ENCODE measurements around the gene DCST2. TPM values are rescaled to one million over a fixed set of nuclear protein-coding genes. Genes with fewer than 3 reads are reported as not detected.

DCST2 gene
- not detected in 2 replicates for total RNA-seq (2014; rRNA removed; shearing (Covaris generic); ENCODE audit: low replicate concordance)

DNA sequence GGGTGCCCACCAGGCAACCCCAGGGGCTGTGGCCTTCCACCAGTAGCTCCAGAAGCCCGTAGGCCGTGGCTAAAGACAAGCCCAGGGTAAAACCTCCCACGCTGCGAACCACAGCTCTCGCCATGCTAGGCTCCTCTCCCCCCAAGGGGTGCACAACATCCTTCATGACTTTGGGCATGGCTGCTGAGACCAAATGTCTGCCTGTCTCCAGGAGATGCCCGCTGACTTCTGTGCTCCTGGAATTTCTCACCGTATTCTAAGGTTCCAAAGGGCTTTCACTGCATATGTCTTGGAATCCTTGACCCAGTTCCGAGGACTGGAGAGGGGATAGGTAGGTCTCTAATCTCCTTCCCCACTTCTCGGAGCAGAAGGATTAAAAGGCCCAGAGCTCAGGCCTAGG, at the start of gene DCST2, which contains the start of gene DCST1:
TSS of gene DCST2 (minus strand) at position 258 of the 400 bp plus-strand sequence. CDS start at position 178, 80 bp downstream.
TSS of gene DCST1 (plus strand) at position 301 of the 400 bp plus-strand sequence. CDS start 213 bp downstream, outside the sequence.
- Histone ChIP-seq H3K4me3 (no peak within 1 kb of the TSS), H3K9me3 (no peaks in the 10 kb centered on the region), H3K27me3 (no peaks in the 10 kb centered on the region), H3K36me3 (no peaks in the 10 kb centered on the region)
- DNase-seq: no peak

DNA sequence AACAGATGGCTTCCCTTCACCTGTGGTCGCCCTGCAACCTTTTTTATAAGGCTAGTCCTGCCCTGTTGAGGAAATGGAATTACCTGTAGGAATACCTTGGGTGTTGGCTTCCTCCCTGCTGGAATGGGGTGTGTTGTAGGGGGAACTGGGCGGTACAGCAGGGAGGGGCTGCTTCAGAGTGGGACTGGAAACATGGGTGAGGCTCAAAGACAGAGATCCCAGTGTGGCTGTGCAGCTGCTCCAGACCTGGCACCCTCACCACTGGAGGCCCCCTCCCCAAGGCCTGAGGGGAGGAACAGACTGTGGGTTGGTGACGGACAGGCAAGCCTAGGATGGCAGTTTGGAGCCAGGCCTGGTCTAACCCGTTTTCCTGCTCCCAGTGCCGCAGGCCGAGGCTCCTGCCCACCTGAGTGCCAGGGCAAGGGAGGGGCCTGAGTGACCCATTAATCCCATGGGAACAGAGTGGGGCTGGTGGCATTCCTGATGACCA, 49.5 kb upstream of the DCST2 start:
- DNase-seq: no peak
- no peaks in the 10 kb centered on the region for H3K36me3 ChIP-seq
- peaks cover 43% of the 10 kb centered on the region for H3K27me3 ChIP-seq
- no peak overlapping the region for H3K4me3 ChIP-seq
- H3K9me3 ChIP-seq: no peaks in the 10 kb centered on the region

DNA sequence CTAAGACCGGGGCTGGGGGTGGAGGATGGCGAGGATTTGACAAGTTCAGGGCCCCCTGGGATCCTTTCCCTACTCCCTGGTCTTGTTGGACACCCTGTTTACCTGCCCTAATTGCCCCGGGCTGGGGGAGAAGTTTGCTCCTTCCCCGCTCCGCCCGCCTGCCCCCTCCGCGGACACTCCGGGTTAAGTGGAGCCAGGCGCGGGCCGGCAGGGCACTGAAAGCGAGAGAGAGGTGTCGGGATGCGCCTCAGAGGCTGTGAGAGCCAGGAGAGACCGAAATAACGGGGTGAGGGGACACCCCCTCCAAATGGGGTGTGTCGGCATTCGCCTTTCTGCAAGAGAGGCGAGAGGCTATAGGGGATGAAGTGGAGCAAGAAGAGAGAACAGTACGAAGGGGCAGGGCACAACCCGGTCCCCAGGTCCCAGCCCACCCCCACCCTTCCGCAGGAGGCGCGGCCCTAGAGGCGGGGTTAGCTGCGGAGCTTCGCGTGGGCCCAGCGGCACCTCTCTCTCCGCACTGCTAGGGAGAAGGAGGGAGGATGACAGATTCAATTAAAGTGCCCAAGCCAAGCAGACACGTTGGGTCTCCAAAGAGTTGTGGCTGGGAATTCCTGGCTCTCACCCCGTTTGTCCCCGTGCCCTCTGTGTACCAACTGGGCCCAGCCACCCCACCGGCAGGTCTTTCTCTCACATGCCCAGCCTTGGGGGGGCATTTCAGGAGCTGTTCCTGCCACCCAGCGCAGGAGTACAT, 48.9 kb upstream of the DCST2 start:
- Histone ChIP-seq H3K9me3 (no peaks in the 10 kb centered on the region), H3K36me3 (no peaks in the 10 kb centered on the region), H3K27me3 (peaks cover 43% of the 10 kb centered on the region), H3K4me3 (no peak overlapping the region)
- DNase-seq: no peak

DNA sequence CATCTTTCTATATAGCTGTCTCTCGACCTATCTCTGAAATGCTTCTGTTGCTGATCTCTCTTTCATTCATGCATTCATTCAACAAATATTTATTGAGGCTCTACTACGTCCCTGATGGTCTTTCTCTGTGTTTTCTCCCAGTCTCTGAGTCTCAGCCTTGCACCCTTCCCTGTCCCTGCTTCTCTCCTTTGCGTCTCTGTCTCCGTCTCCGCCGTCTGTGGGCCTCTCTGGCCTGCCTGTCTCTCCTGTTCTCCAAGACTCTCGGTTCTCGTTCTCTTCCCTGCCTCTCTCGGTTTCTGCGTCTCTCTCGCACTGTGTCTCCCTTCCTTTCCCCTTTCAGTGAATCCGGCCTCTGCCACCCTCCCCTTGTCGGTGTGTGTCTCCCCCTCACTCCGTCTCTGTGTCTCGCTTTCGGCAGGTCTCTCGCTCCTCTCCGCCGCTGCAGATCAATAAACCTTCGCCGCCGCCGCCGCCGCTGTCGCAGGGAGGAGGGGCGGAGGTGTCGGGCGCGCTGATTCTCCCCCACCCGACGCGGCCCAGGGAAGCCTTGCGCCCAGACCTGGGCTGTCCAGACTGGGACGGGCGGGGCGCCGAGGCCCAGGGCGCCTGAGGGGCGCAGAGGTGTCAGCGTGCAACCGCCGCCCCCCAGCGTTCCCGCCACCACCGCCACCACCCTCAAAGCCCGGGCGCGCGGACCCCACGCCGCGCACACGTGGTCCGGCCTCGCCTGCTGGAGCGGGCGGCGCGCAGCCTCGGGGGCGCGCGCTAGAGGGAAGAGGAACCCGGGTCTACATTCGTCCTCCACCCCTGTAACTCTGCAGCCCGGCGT, 48.1 kb upstream of the DCST2 start:
- no peaks in the 10 kb centered on the region for H3K9me3 ChIP-seq
- no peak for DNase-seq
- no peak overlapping the region for H3K4me3 ChIP-seq
- peaks cover 43% of the 10 kb centered on the region for H3K27me3 ChIP-seq
- H3K36me3 ChIP-seq: no peaks in the 10 kb centered on the region

DNA sequence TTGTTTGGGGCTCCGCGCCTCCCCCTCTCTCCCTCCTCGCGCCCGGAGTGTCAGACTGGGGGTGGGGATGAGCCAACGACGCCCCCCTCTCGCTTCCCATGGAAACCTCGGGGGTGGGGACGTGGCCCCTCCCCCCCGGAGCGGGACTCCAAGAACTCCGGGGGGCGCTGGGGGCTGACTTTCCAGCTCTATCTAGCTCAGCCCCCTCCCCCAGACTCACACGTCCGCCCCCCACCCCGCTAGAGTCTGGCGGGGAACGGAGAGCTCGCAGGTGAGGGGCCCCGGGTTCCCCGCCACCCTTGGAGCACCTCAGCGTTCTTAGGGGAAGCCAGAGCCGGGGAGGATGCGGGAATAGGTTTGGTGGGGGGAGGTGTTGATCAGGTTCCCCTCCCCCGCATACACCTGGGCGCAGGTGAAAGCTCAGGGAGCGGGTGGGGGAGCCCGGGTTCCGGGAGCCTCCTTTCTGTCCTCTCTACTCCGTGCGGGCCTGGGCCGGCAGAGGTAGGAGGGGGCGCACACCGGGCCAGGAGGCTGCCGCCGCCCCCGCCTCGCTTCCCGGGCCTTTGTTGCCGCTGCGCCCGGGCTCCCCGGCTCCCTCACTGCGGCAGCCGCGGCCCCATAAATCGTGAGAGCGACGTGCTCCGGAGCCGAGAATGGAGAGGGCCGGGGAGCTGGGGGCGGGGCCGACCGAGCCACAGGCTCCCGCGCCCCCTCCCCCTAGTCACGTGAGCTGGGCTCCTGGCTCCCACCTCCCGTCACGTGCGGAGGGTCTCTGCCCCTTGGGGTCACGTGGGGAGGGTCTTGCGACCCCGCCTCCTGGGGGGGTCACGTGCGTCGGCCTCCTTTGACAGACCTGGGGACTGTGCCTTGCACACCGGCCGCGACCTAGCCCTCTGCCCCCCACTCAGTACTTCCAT, 47.0 kb upstream of the DCST2 start:
- H3K27me3 ChIP-seq: peaks cover 43% of the 10 kb centered on the region
- H3K9me3 ChIP-seq: no peaks in the 10 kb centered on the region
- H3K36me3 ChIP-seq: no peaks in the 10 kb centered on the region
- DNase-seq: no peak
- H3K4me3 ChIP-seq: no peak overlapping the region

DNA sequence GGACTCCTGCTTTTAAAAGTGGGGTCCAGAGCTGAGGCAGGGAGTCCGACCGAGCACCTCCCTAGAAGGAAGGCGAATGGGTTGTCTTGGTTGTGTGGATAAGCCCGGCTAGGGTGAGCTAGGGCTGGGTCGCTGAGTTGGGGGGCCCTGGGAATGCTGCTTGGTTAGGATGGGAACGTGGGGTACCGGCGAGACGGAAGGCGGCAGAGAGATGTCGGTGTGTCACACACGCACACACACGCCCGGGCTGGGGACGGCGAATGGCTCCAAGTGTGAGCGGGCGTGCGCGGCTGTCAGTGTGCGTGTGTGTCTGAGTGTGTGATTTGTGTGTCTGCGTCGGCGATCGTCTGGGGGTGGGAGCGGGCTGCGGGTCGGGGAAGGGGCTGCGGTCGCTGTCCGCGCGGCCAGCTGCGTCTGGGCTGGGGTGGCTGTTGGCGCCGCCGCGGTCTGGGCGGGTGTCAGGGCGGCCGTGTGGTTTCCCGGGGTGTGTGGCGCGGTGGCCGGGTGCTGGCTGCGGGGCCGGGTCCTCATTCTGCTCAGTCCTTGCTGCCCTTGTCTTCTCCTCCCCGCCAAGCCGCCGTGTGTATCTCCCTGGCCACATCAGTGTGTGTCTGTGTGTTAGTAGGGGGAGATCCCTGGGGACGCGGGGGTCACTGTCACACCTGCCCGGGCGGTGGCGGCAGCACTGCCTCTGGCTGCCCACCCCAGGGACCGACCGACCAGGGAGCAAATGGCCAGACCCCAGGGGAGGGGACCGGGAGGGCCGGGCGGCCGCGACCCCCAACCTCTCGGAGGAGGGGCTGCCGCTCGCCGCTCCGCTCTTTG, 46.1 kb upstream of the DCST2 start:
- no peaks in the 10 kb centered on the region for H3K36me3 ChIP-seq
- peaks cover 43% of the 10 kb centered on the region for H3K27me3 ChIP-seq
- no peaks in the 10 kb centered on the region for H3K9me3 ChIP-seq
- DNase-seq: no peak
- no peak overlapping the region for H3K4me3 ChIP-seq

DNA sequence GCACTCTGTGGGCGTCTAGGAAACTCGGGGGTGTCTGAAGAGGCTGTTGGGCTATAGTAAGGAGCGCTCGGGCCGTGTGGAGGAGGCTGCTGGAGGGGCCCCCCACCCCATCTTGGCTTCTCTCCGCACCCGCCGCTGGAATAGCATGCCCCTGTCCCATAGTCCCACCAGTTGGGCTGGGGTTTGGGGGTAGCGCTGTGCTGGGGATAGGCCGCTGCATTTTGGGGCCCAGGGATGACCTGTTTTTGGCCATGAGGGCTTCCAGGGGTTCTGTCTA, 45.6 kb upstream of the DCST2 start:
- H3K36me3 ChIP-seq: no peaks in the 10 kb centered on the region
- H3K27me3 ChIP-seq: peaks cover 43% of the 10 kb centered on the region
- no peaks in the 10 kb centered on the region for H3K9me3 ChIP-seq
- H3K4me3 ChIP-seq: peak overlapping the region; percentile 35
- DNase-seq: no peak

DNA sequence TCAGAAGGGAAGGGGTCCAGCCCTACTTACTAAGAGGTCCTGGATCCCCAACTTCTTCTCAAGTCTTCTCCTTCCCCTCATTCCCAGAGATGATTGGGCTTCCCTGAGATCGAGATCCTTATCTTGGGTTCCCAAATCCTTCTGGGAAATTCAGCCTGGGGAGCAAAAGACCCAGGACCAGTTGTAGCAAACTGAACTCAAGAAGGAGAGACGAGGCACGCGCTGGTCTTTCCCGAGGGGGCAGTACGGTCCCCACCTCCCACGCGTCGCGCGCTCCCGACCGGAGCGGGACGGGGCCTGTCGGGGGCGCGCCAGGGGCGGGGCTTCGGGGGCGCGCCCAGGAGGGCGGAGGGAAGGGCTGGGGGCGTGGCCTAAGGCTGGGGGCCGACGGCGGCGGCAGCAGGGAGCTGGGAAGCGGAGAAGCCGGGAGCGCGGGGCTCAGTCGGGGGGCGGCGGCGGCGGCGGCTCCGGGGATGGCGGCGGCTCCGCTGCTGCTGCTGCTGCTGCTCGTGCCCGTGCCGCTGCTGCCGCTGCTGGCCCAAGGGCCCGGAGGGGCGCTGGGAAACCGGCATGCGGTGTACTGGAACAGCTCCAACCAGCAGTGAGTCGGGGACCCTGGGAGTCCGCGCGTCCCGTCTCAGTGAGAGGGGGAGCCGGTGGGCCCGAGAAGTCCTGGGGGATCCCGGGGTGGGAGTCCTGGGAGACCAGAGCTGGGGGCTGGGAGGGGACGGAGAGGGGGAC, 45.1 kb upstream of the DCST2 start, which contains the start of gene EFNA3:
TSS of gene EFNA3 (plus strand) at position 369 of the 741 bp plus-strand sequence. CDS start at position 474, 105 bp downstream.
- DNase-seq: peak; percentile 75
- Histone ChIP-seq H3K36me3 (no peaks in the 10 kb centered on the region), H3K27me3 (peaks cover 43% of the 10 kb centered on the region), H3K9me3 (no peaks in the 10 kb centered on the region), H3K4me3 (peak within 1 kb of the TSS; percentile 35)

DNA sequence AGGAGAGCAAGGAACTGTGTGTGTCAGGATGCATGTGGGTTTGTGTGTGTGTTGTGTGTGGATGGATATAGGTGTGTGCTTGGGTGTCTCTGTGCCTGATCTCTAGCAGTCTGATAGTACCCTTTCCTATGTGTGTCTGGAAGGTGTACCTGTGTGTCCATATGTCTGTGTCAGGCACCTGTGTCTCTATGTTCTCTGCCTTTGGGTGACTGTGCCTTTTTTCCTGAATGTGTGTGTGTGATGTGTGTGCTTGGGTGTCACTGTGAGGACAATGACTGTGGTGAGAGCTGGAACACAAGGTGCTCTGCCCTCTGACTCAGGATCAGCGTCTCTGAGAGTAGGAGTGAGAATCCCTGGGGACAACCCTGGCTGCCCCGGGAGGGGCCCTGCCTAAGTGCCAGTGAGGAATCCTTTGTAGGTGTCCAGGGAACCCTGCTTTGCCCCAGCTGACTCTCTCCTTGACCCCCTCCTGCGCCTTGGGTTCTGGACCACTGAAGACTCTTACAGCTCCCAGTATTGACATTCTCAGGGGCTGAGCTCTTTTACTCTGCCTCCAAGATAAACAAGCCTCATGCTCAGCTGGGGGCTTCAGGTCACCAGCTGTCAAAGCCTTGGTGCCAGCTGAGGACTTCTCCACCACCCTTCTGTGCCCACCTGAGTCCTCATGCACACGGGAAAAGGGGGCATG, 44.3 kb upstream of the DCST2 start:
- Histone ChIP-seq H3K36me3 (no peaks in the 10 kb centered on the region), H3K9me3 (no peaks in the 10 kb centered on the region), H3K27me3 (peaks cover 39% of the 10 kb centered on the region), H3K4me3 (peak overlapping the region; percentile 35)
- no peak for DNase-seq

DNA sequence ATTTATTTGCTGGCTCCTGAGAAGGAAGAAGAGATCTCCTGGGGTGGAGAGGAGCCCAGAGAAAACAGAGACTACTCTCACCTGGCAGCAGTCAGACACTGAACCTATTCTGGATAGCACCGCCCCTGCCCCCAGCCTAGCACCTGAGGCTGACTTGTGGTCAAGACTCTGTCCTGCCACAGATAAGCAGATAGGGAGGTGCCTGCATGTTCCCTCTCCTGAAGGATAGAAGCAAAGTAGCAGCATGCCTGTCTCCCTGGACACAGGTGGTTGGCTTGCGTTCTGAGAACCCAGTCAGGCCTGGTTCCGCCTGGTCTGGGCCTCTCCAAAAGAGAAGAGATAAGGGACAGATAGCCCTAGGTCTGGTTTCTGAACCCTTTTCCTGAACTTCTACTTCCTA, 43.8 kb upstream of the DCST2 start:
- Histone ChIP-seq H3K4me3 (no peak overlapping the region), H3K27me3 (peaks cover 35% of the 10 kb centered on the region), H3K36me3 (no peaks in the 10 kb centered on the region), H3K9me3 (no peaks in the 10 kb centered on the region)
- DNase-seq: no peak

DNA sequence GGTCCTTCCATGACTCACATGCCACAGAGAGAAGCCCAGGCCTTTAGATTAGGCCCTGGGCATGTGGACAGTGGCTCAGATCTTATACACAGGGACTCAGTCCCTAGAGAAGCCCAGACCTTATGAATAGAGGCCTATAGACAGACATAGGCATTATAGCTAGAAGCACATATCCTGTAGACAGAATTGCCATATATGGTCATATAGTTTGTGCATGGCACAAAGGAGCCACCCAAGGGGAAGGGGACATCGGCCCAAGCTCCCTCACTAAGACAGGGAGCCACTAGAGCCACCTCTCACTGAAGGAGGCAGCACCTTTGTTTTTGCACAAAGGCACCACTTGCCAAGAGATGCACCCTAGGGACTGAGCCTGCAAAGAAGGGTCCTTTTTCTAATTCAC, 42.8 kb upstream of the DCST2 start:
- H3K27me3 ChIP-seq: peaks cover 25% of the 10 kb centered on the region
- no peak overlapping the region for H3K4me3 ChIP-seq

DNA sequence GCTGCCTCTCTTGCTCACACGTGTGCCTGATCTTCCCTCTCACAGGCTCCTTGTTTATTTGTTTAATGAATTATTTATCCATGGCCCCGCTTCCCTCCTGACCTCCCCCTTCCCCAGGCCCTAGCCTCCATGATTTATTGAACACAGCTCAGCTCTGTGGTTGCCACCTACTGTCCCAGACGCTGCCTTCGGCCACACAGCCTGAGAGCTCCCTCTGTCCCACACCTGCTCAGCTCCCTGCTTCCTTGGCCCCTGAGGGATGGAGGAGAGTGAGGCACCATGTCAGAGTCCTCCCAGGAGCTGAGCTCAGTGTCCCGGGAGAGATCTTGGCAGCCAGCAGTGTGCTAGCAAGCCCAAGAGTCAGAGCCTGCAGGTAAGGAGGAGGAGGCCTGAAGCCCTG, 42.0 kb upstream of the DCST2 start:
- Histone ChIP-seq H3K9me3 (no peaks in the 10 kb centered on the region), H3K4me3 (no peak overlapping the region), H3K27me3 (peaks cover 17% of the 10 kb centered on the region), H3K36me3 (no peaks in the 10 kb centered on the region)
- no peak for DNase-seq

More for the DNA sequence above, 42.8 kb upstream of the DCST2 start:
- DNase-seq: no peak
- Histone ChIP-seq H3K36me3 (no peaks in the 10 kb centered on the region), H3K9me3 (no peaks in the 10 kb centered on the region)

DNA sequence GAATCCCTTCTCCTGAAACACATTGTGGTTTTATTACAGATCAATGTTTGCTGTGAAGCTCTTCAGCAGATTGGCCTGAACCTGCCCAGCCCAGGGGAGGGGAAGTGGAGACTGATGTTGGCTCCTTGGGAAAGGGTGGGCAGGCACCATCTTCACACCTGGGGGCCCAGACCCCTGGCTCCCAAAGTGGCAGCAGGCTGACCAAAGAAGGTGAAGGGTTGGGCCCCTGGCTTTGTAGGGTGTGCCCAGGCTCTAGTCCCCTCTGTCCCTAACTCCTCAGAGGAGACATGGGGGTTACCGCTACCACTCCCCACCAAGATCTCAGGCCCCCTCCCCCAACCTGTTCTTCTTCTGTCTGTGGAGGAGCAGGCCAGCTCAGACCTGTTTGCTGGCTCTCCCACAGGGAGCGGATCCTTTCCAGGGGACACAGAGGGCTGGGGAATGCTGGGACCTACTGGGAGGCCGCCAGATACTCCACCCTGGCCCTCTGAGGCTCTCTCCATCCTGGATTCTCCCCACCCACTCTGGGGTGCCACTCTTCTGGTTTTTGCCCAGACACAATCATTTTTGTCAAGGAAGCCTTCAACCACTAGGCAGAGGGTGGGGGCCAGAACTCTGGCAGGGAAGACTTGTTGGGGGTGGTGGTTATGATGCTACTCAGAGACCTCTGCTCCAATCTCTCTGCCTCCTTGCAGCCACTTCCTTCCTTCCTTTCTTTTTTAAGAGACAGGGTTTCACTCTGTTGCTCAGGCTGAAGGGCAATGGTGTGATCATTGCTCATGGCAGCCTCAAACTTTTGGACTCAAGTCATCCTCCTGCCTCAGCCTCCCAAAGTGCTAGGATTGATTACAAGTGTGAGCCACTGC, 40.0 kb upstream of the DCST2 start:
- Histone ChIP-seq H3K4me3 (no peak overlapping the region), H3K27me3 (no peaks in the 10 kb centered on the region), H3K36me3 (peaks cover 3% of the 10 kb centered on the region; the same call in 1 of the 2 replicates), H3K9me3 (no peaks in the 10 kb centered on the region)
- DNase-seq: no peak
